D341Med (cell line): Measurements from ENCODE around the gene DLEC1.
A peak's percentile ranks its signal among the peaks of the same experiment; 100 is the strongest.
"Not testable (repeated sequence)": the region's sequence is repeated elsewhere in the genome, so short reads cannot be mapped to it uniquely, and the experiment has no call there.

Source experiments
- DNase-seq: peaks from one replicate; pipeline ENCODE4 v3.0.0; 2012; ENCODE audit warnings: low spot score

DLEC1 gene

DNA sequence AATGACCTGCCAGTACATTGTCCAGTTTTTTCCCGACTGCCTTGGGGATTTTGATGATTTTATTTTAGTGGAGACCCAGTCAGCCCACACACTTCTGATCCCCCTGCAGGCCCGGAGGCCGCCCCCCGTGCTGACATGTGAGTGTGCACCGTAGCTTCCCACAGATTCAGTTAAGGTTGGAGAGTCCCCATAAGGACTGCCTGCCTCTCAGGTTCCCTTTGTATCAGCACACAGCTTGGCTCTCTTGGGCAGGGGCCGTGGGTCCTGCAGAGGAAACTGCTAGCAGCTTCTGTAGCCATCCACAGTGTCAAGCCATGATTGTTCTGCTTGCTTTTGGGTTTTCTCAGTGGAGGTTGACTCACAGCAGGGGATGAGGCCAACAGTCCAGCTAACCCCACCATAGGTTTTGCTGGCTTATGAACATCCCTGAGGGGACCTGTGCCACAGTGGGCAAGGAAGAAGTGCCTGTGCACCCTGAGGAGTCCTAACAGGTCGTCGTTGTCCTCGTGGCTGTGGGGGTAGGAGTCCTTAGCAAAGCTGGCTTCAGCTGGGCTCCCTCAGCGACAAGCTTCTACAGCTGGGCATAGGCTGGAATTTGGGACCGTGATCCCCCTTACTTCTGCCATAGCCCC is 46.4 kb downstream of the DLEC1 start:
- DNase-seq, result peak; percentile 28

DNA sequence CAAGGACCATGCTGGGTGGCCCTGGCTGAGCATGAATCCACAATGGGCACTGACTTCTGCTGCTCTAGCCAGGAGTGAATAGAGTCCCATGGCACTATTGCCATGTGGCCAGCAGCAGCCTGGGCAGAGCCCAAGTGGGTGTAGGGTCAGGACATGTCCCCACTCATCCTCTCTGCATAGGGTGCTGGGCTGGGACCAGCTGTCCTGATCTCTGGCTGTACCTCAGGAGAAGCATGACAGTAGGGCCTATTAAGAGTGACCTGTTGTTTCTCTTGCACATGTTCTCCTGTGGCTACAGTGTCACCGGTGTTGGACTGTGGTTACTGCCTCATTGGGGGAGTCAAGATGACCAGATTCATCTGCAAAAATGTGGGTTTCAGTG is 46.9 kb downstream of the DLEC1 start:
- peak; percentile 23 for DNase-seq

DNA sequence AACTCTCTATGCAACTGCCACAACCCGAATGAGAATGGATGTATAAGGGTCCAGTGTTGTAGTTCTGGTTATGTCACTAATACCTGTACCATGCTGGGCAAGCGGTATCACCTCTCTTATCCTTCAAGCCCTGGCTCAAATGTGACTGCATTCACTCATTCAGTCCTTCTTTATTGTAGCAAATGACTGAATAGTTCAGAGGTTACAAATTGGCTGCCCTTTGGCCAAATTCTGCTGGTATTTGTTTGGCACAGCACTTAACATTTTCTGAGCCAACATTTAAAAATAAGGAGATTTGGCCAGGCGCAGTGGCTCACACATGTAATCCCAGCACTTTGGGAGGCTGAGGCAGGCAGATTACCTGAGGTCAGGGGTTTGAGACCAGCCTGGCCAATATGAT is 47.5 kb downstream of the DLEC1 start:
- DNase-seq, result no peak

DNA sequence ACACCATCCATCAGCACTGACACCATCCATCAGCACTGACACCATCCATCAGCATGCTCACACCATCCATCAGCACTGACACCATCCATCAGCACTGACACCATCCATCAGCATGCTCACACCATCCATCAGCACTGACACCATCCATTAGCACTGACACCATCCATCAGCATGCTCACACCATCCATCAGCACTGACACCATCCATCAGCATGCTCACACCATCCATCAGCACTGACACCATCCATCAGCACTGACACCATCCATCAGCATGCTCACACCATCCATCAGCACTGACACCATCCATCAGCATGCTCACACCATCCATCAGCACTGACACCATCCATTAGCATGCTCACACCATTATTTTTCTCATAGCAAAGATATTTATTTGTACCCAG is 48.3 kb downstream of the DLEC1 start:
- not testable (repeated sequence) for DNase-seq

DNA sequence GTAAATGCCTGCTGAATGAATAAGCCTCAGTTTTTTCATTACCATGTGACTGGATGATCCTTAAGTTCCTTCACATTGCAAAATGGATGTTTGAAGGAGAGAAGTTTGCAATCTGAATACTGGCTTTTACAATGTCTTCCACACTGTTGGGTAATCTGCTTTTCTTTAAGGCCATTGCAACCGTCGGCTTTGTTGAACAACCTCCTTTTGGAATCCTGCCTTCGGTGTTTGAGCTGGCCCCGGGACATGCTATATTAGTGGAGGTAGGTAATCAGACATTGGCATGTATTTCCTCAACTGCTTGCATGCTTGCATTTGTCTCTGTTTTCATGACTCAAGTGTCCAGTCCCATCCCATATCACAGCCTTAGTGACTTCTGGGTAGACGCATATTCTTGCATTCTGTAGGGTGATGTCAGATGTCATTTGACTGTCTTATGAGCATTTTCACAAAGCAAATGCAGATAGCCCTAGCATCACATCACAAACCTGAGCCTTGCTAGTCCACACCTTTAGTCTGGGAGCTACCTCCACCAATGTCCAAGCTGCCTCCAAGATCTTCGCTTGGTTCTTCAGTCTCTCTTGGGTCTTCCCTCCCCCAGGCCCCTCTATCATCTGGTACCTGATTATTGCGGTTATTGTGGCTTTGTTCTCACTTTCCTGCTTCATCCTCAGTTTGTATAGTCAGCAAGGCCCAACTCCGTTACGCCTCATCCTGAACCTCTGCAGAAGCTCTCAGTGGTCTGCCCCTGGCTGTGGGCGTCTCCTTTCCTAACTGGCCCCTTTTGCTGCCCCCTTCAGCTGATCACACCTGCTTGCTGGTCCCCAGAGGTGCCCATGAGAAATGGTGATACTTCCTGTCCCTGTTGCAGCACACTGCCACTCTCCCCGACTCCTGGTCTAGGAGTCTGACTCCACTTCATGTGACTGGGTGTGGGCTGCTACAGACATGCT is 49.4 kb downstream of the DLEC1 start:
- no peak for DNase-seq

DNA sequence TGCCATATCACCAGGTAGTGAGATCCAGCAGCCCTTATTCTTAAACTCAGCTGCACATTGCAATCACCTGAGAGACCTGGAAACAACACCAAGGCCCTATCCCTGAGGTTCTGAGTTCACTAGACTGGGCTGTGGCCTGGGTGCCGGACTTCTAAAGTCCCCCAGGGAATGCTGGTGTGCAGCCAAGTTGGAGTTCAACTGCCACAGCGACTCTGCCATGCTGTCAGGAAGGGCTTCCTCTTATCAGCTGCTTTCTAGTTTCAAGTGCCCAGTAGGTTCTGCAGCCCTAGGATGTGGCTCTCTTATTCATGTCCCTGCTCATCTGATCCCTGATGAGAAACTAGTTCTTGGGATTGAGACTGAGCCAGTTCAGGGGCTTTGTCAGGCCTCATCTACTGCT is 50.2 kb downstream of the DLEC1 start:
- DNase-seq, result no peak

DNA sequence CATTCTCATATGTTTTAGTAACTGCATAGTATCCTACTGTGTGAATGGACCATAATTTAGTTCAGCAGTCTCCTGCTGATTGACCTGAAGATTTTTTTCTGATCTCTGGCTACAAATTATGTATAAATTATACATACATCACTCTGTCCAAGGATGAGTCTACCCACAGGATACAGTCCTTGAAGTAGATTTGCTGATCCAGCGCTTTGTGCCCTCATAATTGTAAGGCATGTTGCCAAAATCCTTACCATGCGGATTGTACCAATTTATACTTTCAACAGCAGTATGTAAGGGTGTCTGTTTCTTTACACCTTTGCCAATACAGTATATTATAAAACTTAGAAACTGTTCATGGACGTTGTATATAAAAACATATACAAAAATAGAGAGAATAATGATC is 51.4 kb downstream of the DLEC1 start:
- no peak for DNase-seq

DNA sequence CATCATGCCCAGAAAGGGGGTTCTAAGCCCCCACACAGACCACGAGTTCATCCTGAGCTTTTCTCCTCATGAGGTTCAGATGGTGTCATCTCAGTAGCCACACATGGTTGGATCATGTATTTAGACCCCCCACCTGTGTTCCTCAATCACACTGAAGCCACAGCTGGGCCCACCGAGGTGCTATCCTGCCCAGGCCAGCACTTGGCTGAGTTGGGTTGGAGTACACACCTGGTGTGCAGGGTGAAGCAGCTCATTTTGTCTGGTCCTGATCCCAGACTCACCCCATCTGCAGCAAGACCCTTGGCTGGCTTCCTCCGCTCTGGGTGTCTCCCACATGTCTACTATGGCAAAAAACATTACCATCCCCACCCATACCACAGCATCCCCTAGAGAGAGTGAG is 56.0 kb downstream of the DLEC1 start:
- DNase-seq, result no peak

DNA sequence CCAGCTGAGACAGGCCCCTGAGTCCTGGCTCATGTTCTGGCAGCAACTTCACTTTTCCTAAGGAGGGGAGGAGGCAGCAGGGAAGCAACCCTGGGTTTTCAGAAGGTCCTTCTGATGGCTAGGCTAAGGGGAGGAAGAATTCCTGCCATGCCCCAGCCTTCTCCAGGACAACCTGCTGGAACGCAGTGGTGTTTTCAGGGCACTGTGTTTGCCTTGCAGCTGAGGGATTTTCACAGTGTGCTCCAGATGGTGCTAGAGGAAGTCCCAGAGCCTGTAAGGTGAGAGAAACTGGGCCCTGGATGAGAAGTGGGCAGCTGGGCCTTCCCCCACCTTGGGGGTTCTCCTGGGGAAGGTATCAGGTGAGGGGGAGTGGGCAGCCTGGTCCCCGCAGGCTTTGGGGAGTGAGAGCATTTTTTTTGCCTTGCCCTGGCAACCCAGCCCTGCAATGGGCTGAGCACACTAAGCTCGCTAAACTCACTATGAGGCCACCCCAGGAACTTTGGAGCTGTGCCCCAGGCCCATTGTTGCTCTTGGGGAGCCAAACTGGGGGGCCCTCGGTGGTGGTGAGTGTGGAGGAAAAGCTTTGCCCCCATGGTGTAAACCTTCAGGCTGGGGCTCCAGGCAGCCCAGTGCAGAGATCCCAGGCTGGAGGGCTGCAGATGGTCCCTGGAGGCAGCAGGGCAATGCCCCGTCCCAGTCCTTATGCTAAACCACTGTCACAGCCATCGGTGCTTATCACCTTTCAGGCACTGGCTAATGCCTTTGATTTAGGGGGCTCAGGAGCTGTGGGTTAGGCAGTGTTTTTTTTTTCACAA is 56.9 kb downstream of the DLEC1 start:
- DNase-seq, result no peak

DNA sequence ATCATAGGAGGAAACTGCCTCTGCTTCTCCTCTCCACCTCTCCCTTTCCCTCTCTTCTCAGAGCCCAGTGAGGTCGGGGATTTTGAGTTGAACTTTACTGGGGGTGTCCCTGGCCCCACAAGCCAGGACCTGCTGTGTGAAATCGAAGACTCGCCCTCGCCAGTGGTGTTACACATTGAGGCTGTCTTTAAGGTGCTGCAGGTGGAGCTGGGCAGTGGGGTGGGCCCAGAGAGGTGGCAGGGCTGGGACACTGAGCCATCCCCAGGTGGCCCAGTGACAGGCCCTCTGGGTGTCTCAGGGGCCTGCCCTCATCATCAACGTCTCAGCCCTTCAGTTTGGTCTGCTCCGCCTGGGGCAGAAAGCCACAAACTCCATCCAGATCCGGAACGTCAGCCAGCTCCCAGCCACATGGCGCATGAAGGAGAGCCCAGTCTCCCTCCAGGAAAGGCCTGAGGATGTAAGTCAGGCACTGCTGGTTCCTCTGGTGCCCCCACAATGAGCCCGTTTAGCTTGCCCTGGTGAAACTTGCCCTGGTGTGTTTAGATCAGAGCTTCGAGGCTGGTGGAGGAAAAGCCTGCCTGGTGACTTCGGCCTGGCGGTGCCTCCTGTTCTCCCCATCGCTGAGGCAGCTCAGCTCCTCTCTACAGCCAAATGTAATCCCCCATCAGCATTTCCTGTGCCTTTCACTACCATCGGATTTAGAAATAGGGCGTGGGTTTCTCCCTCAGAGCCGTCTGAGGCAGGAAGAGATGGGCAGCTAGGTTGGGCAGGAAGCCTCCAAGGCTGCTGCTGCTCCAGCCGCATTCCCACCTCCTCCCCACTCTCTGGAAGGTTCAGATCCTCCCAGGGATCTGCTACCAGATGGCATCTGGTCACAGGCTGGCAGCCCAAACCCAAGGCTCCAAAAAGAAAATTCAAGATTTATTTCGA is 58.7 kb downstream of the DLEC1 start:
- no peak for DNase-seq

DNA sequence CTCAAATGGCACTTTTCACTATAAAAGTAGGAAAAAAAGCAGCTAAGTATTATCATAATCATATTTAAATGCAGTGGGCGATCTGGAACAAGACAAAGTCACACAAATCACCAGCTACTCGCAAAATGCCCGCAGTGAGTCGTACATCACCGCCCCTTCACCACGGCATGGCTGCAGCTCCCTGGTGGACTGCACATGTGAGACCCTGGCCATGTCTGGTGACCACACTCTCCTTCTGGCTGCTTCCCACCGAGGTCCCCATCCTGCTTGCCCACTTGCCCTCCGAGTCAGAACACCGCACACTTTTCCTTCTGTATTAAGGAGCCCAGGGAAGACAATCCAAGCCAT is 59.3 kb downstream of the DLEC1 start:
- DNase-seq, result no peak

DNA sequence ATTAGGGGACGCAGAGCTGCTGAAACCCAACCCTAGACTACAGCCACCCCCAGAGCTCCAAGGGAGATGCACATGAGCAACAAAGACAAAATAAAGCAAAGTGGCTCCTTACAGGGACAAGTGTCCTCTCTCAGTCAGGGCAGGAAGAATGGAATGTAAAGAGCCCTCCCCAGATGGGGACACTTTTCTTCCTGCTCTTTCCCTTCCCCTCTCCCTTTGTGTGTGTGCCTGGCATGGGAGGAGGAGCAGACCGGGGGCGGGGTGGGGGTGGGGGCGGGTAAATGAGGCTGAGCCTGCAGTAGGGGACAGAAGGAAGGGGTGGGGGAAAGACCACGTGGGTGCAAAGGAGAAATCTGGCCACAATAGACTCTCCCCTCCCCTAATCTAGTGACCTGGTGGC is 60.5 kb downstream of the DLEC1 start:
- no peak for DNase-seq

DNA sequence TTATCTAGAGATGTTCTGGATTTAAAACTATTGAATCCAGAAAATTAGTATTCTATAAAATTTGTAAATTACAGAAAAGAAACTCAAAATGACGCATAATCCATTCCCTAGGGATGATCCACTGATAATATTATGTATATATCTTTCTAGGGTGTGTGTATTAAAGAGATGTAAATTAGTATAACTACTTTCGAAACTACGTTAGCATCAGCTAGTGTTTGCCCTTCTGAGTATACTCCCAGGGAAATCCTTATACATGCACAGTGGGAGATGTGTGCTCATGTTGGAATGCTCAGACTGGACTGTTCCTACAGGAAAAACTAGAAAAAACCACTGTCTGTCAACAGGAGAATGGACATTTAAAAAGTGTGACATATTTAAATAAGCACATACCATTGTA is 61.5 kb downstream of the DLEC1 start:
- no peak for DNase-seq

DNA sequence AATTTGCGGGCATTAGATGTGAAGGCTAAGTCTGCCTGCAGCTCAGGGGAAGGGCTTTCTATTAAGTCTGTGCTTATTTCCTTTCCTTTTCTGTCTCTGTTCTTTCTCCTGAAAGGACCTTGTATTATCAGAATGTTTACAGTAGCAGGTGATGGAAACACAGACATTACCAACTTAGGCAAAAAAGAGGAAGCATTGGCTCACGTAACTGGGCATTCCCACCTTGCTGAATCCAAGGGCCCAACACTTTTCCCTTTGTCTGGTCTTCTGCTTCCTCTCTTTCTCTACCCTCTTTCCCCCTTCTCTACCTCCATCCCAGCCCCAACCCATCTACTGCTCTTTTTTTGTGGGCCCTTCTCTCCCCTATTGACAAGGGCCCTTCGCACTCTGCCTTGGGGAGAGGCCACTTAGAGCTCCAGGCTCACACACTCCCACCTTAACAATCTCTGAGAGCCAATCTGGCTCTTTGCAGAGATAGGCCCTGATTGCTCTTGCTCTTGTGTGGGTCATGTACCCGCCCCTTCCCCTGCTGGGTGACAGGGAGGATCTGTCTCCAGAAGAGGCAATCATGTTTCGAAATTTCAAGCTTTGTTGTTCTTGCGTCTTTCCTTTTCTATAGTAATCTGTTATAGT is 62.9 kb downstream of the DLEC1 start:
- DNase-seq, result no peak

DNA sequence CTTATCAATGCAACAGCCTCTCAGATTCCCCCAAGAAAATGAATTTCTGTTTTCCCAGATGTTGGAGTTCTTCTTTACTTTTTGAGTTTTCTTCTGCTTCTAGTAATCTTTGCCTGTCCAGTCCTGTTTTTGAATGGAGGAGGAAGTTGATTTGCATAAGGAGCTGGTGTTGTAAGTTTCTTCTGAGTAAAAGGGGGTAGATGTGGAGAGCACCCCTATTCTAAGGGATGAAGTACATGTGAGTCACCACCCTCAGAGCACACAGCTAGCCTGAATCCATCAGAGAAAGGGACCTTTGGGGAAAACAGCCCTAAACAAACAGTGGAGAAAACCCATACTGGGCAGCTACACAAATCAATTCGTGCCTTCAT is 63.4 kb downstream of the DLEC1 start:
- DNase-seq, result no peak

DNA sequence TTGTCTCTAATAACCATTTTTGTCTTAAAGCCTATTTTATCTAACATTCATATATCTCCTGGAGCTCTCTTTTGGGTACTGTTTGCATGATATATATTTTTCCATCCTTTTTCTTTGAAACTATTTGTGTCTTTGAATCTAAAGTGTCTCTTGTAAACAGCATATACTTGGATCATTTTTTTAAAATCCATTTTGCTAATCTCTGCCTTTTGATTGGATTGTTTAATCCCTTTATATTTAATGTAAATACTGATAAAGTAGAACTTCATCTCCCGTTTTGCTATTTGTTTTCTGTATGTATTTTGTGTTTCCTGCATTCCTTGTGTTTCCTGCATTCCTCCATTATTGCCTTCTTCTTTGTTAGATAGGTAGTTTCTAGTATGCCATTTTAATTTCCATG is 66.5 kb downstream of the DLEC1 start:
- DNase-seq, result no peak

DNA sequence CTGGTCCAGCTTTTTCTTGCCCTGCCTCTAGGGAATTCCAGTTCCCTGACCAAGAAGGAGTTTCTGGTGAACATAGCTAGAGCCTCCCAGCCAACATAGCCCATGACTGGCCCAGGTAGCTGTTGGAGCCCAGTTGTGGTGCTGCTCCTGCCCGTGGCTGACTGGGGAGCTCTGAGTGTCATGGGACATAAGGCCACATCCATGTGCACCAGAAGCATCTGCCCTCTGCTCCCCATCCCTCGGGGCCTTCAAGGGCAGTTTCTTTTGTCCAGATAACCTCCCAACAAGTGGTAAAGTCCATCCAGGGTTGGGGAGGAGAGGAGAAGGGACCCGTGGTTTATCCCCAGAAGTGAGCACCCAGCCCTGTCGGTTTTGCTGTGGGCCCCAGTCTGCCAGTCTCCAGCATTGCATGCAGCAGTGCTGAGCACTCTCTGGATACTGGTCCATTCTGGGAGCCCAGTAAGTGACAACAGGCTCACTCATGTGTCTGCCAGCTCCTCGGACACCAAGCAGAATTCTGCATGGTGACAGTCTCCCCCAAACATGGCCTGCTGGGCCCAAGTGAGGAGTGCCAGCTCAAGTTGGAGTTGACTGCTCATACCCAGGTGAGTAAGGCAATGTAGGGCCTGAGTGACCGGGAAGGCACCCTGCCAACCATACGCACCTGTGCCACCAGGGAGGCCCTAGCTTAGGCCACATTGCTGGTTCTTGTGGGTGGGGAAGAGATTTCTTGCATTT is 69.1 kb downstream of the DLEC1 start:
- DNase-seq, result no peak

DNA sequence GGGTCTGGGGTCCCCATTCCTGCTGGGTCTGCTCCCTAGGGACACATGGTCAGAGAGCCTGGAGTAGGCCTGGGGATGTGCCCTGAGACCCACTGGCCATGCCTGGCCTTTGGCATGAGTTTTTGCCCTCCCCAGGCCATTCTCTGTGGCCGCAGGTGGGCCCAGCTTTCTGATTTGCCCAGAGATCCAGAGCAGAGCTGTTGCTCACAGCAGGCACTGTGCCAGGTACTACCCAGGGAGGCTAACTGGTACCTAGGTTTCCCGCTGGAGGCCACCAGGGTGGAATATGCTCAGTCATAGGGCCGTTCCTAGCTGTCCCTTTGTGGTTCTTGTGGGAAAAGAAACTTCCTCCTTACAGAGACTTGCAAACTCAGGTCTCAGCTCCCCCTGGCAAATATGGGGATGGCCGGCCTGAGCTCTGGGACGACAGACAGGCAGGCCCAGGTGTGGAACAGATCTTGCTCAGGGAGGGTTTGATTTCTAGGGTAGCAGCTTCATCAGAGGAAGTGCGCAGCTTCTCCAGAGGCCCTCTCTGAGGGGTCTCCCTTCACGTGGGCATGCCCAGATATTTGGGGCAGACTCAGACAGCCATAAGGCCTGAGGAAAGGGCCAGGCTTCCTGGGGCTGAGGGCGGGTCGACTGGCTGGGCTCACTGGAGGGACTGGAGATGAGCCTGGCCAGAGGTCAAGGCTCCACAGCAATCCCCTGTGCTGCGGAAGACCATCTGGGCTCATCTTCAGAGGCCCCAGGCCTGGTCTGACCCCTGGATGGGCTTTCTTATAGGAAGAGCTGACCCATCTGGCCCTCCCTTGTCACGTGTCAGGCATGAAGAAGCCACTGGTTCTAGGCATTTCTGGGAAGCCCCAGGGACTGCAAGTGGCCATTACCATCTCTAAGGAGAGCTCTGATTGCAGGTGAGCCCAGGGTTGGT is 69.9 kb downstream of the DLEC1 start:
- DNase-seq, result no peak

DNA sequence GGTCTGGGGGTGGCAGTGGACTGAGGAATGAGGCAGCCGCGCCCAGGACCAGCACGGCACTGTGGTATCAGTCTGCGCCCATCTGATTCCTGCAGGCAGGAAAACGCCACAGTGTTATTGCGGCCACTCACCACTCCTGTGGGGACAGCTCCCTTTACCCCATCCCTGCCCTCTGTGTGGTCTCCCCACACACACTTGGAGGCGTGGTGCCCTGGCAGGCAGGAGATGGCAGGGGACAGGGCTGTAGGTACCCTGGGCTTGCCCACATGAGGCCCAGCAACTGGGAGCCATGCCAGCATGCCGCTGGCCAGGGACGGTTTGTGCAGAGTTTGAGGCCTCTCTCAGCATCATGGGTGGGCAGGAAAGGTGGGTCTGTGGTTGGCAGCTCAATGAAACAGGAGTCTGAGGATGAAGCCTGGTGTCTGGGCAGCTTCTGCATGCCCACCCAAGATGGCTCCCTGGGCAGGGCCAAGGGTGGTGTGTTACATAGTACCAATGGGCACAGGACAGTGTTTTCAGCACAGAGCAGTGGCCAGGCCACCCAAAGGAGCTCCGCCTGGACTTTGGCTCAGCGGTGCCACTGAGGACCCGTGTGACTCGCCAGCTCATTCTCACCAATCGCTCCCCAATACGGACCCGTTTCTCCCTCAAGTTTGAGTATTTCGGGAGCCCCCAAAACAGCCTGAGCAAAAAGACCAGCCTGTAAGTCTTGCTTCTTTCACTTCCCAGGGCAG is 70.7 kb downstream of the DLEC1 start:
- no peak for DNase-seq
